ENCODE data around the gene GATA3. TPM values are rescaled to one million over a fixed set of nuclear protein-coding genes. Genes with fewer than 3 reads are reported as not detected.

GATA3 gene
- under 1 TPM; 0.31 to 0.45 TPM for polyA plus RNA-seq

- Histone ChIP-seq H3K4me3 (ENCODE audit: low read depth in 1 of 2, low read length in 2 of 2) (peak within 1 kb of the TSS; percentile 41 to 69), H3K27ac (ENCODE audit: low read depth in 2 of 2, low read length in 1 of 2) (peak within 1 kb of the TSS in 1 of 2 donors; percentile 13), H3K27me3 (ENCODE audit: control insufficient read depth in 1 of 2, insufficient read depth in 2 of 2, low read length in 2 of 2) (peaks cover 2 to 34% of the 10 kb centered on the region in 2 donors), H3K4me1 (ENCODE audit: control insufficient read depth in 2 of 2, insufficient read depth in 2 of 2, low read length in 1 of 2) (peaks cover 7 to 14% of the 10 kb centered on the region in 2 donors), H3K36me3 (ENCODE audit: control insufficient read depth in 2 of 2, insufficient read depth in 2 of 2, low read length in 1 of 2) (no peaks in the 10 kb centered on the region), H3K9me3 (ENCODE audit: control insufficient read depth in 2 of 2, insufficient read depth in 1 of 2, low read depth in 1 of 2, low read length in 1 of 2) (no peaks in the 10 kb centered on the region)
- 3 to 4% methylated on average over 62 to 65 of the region's 65 CpGs for WGBS, 2 donors
Observed at GRCh38 chr10:8054494-8055407, at the start of gene GATA3. Gene GATA3, plus strand, starts transcription at chr10:8054688. Its CDS starts 968 bp downstream, at chr10:8055656.

GRCh38 chr10:8006274-8006999 is 48.1 kb upstream of the GATA3 start:
- 89 to 94% methylated on average over 10 of the region's 10 CpGs for WGBS, 2 donors
- H3K27ac ChIP-seq (ENCODE audit: low read depth in 2 of 2, low read length in 1 of 2), result no peak overlapping the region
- H3K9me3 ChIP-seq (ENCODE audit: control insufficient read depth in 2 of 2, insufficient read depth in 1 of 2, low read depth in 1 of 2, low read length in 1 of 2), result peaks cover 0 to 1% of the 10 kb centered on the region in 2 donors
- no peak overlapping the region for H3K4me3 ChIP-seq (ENCODE audit: low read depth in 1 of 2, low read length in 2 of 2)
- peaks cover 3 to 6% of the 10 kb centered on the region in 2 donors for H3K36me3 ChIP-seq (ENCODE audit: control insufficient read depth in 2 of 2, insufficient read depth in 2 of 2, low read length in 1 of 2)
- no peaks in the 10 kb centered on the region for H3K4me1 ChIP-seq (ENCODE audit: control insufficient read depth in 2 of 2, insufficient read depth in 2 of 2, low read length in 1 of 2)
- H3K27me3 ChIP-seq (ENCODE audit: control insufficient read depth in 1 of 2, insufficient read depth in 2 of 2, low read length in 2 of 2), result no peaks in the 10 kb centered on the region

- no peaks in the 10 kb centered on the region for H3K4me1 ChIP-seq (ENCODE audit: control insufficient read depth in 2 of 2, insufficient read depth in 2 of 2, low read length in 1 of 2)
- H3K27ac ChIP-seq (ENCODE audit: low read depth in 2 of 2, low read length in 1 of 2), result no peak overlapping the region
- H3K4me3 ChIP-seq (ENCODE audit: low read depth in 1 of 2, low read length in 2 of 2), result no peak overlapping the region
- 96 to 98% methylated on average over 38 of the region's 38 CpGs for WGBS, 2 donors
- H3K27me3 ChIP-seq (ENCODE audit: control insufficient read depth in 1 of 2, insufficient read depth in 2 of 2, low read length in 2 of 2), result no peaks in the 10 kb centered on the region
- no peaks in the 10 kb centered on the region for H3K9me3 ChIP-seq (ENCODE audit: control insufficient read depth in 2 of 2, insufficient read depth in 1 of 2, low read depth in 1 of 2, low read length in 1 of 2)
- peaks cover 3 to 6% of the 10 kb centered on the region in 2 donors for H3K36me3 ChIP-seq (ENCODE audit: control insufficient read depth in 2 of 2, insufficient read depth in 2 of 2, low read length in 1 of 2)
Observed at GRCh38 chr10:8009031-8009430, 45.5 kb upstream of the GATA3 start.

GRCh38 chr10:8013006-8013405 is 41.5 kb upstream of the GATA3 start:
- WGBS, 2 donors, result 79 to 95% methylated on average over 1 of the region's 1 CpG
- Histone ChIP-seq H3K4me1 (ENCODE audit: control insufficient read depth in 2 of 2, insufficient read depth in 2 of 2, low read length in 1 of 2) (no peaks in the 10 kb centered on the region), H3K9me3 (ENCODE audit: control insufficient read depth in 2 of 2, insufficient read depth in 1 of 2, low read depth in 1 of 2, low read length in 1 of 2) (no peaks in the 10 kb centered on the region), H3K4me3 (ENCODE audit: low read depth in 1 of 2, low read length in 2 of 2) (no peak overlapping the region), H3K36me3 (ENCODE audit: control insufficient read depth in 2 of 2, insufficient read depth in 2 of 2, low read length in 1 of 2) (peaks cover 3 to 8% of the 10 kb centered on the region in 2 donors), H3K27me3 (ENCODE audit: control insufficient read depth in 1 of 2, insufficient read depth in 2 of 2, low read length in 2 of 2) (no peaks in the 10 kb centered on the region), H3K27ac (ENCODE audit: low read depth in 2 of 2, low read length in 1 of 2) (no peak overlapping the region)

GRCh38 chr10:8013619-8014018 is 40.9 kb upstream of the GATA3 start:
- no peaks in the 10 kb centered on the region for H3K9me3 ChIP-seq (ENCODE audit: control insufficient read depth in 2 of 2, insufficient read depth in 1 of 2, low read depth in 1 of 2, low read length in 1 of 2)
- H3K4me1 ChIP-seq (ENCODE audit: control insufficient read depth in 2 of 2, insufficient read depth in 2 of 2, low read length in 1 of 2), result no peaks in the 10 kb centered on the region
- H3K27ac ChIP-seq (ENCODE audit: low read depth in 2 of 2, low read length in 1 of 2), result no peak overlapping the region
- no peak overlapping the region for H3K4me3 ChIP-seq (ENCODE audit: low read depth in 1 of 2, low read length in 2 of 2)
- no peaks in the 10 kb centered on the region for H3K27me3 ChIP-seq (ENCODE audit: control insufficient read depth in 1 of 2, insufficient read depth in 2 of 2, low read length in 2 of 2)
- H3K36me3 ChIP-seq (ENCODE audit: control insufficient read depth in 2 of 2, insufficient read depth in 2 of 2, low read length in 1 of 2), result peaks cover 3 to 8% of the 10 kb centered on the region in 2 donors
- 92 to 98% methylated on average over 10 of the region's 10 CpGs for WGBS, 2 donors

- WGBS, 2 donors, result 96 to 98% methylated on average over 16 of the region's 16 CpGs
- Histone ChIP-seq H3K27ac (ENCODE audit: low read depth in 2 of 2, low read length in 1 of 2) (no peak overlapping the region), H3K27me3 (ENCODE audit: control insufficient read depth in 1 of 2, insufficient read depth in 2 of 2, low read length in 2 of 2) (no peaks in the 10 kb centered on the region)
Observed at GRCh38 chr10:8014649-8015048, 39.8 kb upstream of the GATA3 start.

GRCh38 chr10:8017277-8017676 is 37.2 kb upstream of the GATA3 start:
- 75 to 80% methylated on average over 6 of the region's 6 CpGs for WGBS, 2 donors
- Histone ChIP-seq H3K4me1 (ENCODE audit: control insufficient read depth in 2 of 2, insufficient read depth in 2 of 2, low read length in 1 of 2) (no peaks in the 10 kb centered on the region), H3K27ac (ENCODE audit: low read depth in 2 of 2, low read length in 1 of 2) (no peak overlapping the region), H3K27me3 (ENCODE audit: control insufficient read depth in 1 of 2, insufficient read depth in 2 of 2, low read length in 2 of 2) (no peaks in the 10 kb centered on the region), H3K4me3 (ENCODE audit: low read depth in 1 of 2, low read length in 2 of 2) (no peak overlapping the region), H3K9me3 (ENCODE audit: control insufficient read depth in 2 of 2, insufficient read depth in 1 of 2, low read depth in 1 of 2, low read length in 1 of 2) (no peaks in the 10 kb centered on the region), H3K36me3 (ENCODE audit: control insufficient read depth in 2 of 2, insufficient read depth in 2 of 2, low read length in 1 of 2) (peaks cover 0 to 4% of the 10 kb centered on the region in 2 donors)

More at GRCh38 chr10:8014649-8015048, 39.8 kb upstream of the GATA3 start:
- no peak overlapping the region for H3K4me3 ChIP-seq (ENCODE audit: low read depth in 1 of 2, low read length in 2 of 2)
- H3K9me3 ChIP-seq (ENCODE audit: control insufficient read depth in 2 of 2, insufficient read depth in 1 of 2, low read depth in 1 of 2, low read length in 1 of 2), result no peaks in the 10 kb centered on the region
- H3K4me1 ChIP-seq (ENCODE audit: control insufficient read depth in 2 of 2, insufficient read depth in 2 of 2, low read length in 1 of 2), result no peaks in the 10 kb centered on the region
- peaks cover 0 to 6% of the 10 kb centered on the region in 2 donors for H3K36me3 ChIP-seq (ENCODE audit: control insufficient read depth in 2 of 2, insufficient read depth in 2 of 2, low read length in 1 of 2)

GRCh38 chr10:8023321-8023720 is 31.2 kb upstream of the GATA3 start:
- H3K4me3 ChIP-seq (ENCODE audit: low read depth in 1 of 2, low read length in 2 of 2), result no peak overlapping the region
- no peak overlapping the region for H3K27ac ChIP-seq (ENCODE audit: low read depth in 2 of 2, low read length in 1 of 2)
- H3K36me3 ChIP-seq (ENCODE audit: control insufficient read depth in 2 of 2, insufficient read depth in 2 of 2, low read length in 1 of 2), result no peaks in the 10 kb centered on the region
- H3K9me3 ChIP-seq (ENCODE audit: control insufficient read depth in 2 of 2, insufficient read depth in 1 of 2, low read depth in 1 of 2, low read length in 1 of 2), result no peaks in the 10 kb centered on the region
- WGBS, 2 donors, result 81 to 91% methylated on average over 4 of the region's 4 CpGs
- H3K4me1 ChIP-seq (ENCODE audit: control insufficient read depth in 2 of 2, insufficient read depth in 2 of 2, low read length in 1 of 2), result no peaks in the 10 kb centered on the region
- H3K27me3 ChIP-seq (ENCODE audit: control insufficient read depth in 1 of 2, insufficient read depth in 2 of 2, low read length in 2 of 2), result no peaks in the 10 kb centered on the region

- Histone ChIP-seq H3K4me1 (ENCODE audit: control insufficient read depth in 2 of 2, insufficient read depth in 2 of 2, low read length in 1 of 2) (no peaks in the 10 kb centered on the region), H3K36me3 (ENCODE audit: control insufficient read depth in 2 of 2, insufficient read depth in 2 of 2, low read length in 1 of 2) (no peaks in the 10 kb centered on the region), H3K9me3 (ENCODE audit: control insufficient read depth in 2 of 2, insufficient read depth in 1 of 2, low read depth in 1 of 2, low read length in 1 of 2) (no peaks in the 10 kb centered on the region), H3K4me3 (ENCODE audit: low read depth in 1 of 2, low read length in 2 of 2) (no peak overlapping the region), H3K27ac (ENCODE audit: low read depth in 2 of 2, low read length in 1 of 2) (no peak overlapping the region), H3K27me3 (ENCODE audit: control insufficient read depth in 1 of 2, insufficient read depth in 2 of 2, low read length in 2 of 2) (no peaks in the 10 kb centered on the region)
- WGBS, 2 donors, result 93 to 95% methylated on average over 2 of the region's 2 CpGs
Observed at GRCh38 chr10:8023851-8024250, 30.6 kb upstream of the GATA3 start.
